A673 (cell line): ENCODE data around the gene RRP8. TPM values are rescaled to one million over a fixed set of nuclear protein-coding genes. Genes with fewer than 3 reads are reported as not detected.

ENCODE experiments used
- BruUV-seq: library from RNA; stranded (reverse); fragments of 400-500 nt; replicated peaks from 2 replicates; lab custom pipeline; 2021; lab: Mats Ljungman, UMichigan
- CTCF ChIA-PET: fragments of 300-600 bp; sonication (Branson Sonifier 250); formaldehyde crosslinking; loops from one replicate; lab custom pipeline; 2022; ENCODE audit warnings: antibody characterized with exemption; lab: Charles Lee
- POLR2A ChIA-PET: fragments of 300-600 bp; sonication (Branson Sonifier 250); formaldehyde crosslinking; loops from one replicate; lab custom pipeline; 2022; ENCODE audit warnings: antibody characterized with exemption; ENCODE audit not compliant: low non-redundant PET; lab: Charles Lee
- DNase-seq: peaks from one replicate; pipeline ENCODE4 v3.0.0-alpha.2; 2015; ENCODE audit warnings: low spot score
- H3K27ac ChIP-seq: fragments of 200-600 bp; sonication (generic); 2 replicates; pipeline ENCODE4 v1.5.1; 2016; ENCODE audit warnings: mixed run types, low read depth, mild to moderate bottlenecking, mixed read lengths, antibody characterized with exemption, low read length; ENCODE audit not compliant: poor library complexity, severe bottlenecking
- H3K27me3 ChIP-seq: fragments of 200-600 bp; sonication (generic); replicated peaks from 2 replicates; pipeline ENCODE4 v1.6.1; 2017; ENCODE audit warnings: mixed run types, low read depth, mild to moderate bottlenecking, mixed read lengths, antibody characterized with exemption, low read length; ENCODE audit not compliant: insufficient read depth, poor library complexity
- H3K36me3 ChIP-seq: fragments of 200-600 bp; sonication (generic); 2 replicates; pipeline ENCODE4 v1.6.1; 2016; ENCODE audit warnings: mixed run types, mild to moderate bottlenecking, mixed read lengths, antibody characterized with exemption, low read length; ENCODE audit not compliant: insufficient read depth, poor library complexity, severe bottlenecking
- H3K4me1 ChIP-seq: fragments of 200-600 bp; sonication (generic); 2 replicates; pipeline ENCODE4 v1.6.1; 2017; ENCODE audit warnings: mixed run types, mild to moderate bottlenecking, mixed read lengths, antibody characterized with exemption, low read length; ENCODE audit not compliant: insufficient read depth, poor library complexity, severe bottlenecking
- H3K4me3 ChIP-seq: fragments of 200-600 bp; sonication (generic); 2 replicates; pipeline ENCODE4 v1.5.1; 2016; ENCODE audit warnings: low read depth, mixed run types, mild to moderate bottlenecking, mixed read lengths, low read length; ENCODE audit not compliant: poor library complexity, severe bottlenecking
- H3K9me3 ChIP-seq: fragments of 200-600 bp; sonication (generic); 2 replicates; pipeline ENCODE4 v1.6.1; 2016; ENCODE audit warnings: mixed run types, low read depth, mild to moderate bottlenecking, mixed read lengths, antibody characterized with exemption, low read length; ENCODE audit not compliant: poor library complexity, severe bottlenecking
- CTCF ChIP-seq: fragments of 300-800, 200-600 bp; sonication (generic); conservative IDR thresholded peaks from 2 replicates; pipeline ENCODE4 v1.5.1; 2017; ENCODE audit warnings: low read depth, mild to moderate bottlenecking, antibody characterized with exemption, low read length, moderate library complexity, mixed read lengths
- EZH2 ChIP-seq: fragments of 200-600 bp; sonication (generic); IDR thresholded peaks from 2 replicates; pipeline ENCODE4 v1.6.1; 2017; ENCODE audit warnings: borderline replicate concordance, low read depth, mild to moderate bottlenecking, mixed read lengths, antibody characterized with exemption, low read length; ENCODE audit not compliant: poor library complexity, severe bottlenecking
- intact Hi-C: fragments of 100-400 bp; cut with micrococcal nuclease; formaldehyde crosslinking; loops from one replicate; pipeline ENCODE4 v1.10.0; 2022; ENCODE audit not compliant: unreplicated experiment
- total RNA-seq: library from RNA; stranded (reverse); gene quantifications from 2 replicates; pipeline ENCODE4 v1.2.3, GENCODE V29; 2021

Gene RRP8
- total RNA-seq, 1 experiment from 2014 or later: 21.6 TPM

- Histone ChIP-seq H3K4me3 (no peak overlapping the region), H3K27me3 (no peaks in the 10 kb centered on the region), H3K4me1 (peaks cover 14% of the 10 kb centered on the region), H3K27ac (no peak overlapping the region), H3K9me3 (no peaks in the 10 kb centered on the region), H3K36me3 (peaks cover 36% of the 10 kb centered on the region)
- CTCF ChIA-PET: no interaction called here
- intact Hi-C loops: loop anchor here (5.0 to 10.0 kb wide), 2 partner anchors 127 to 225 kb away; partner anchors contain the start of genes ARFIP2 and TIMM10B
- POLR2A ChIA-PET: no interaction called here
- no peak for DNase-seq
- BruUV-seq: no TSS peak
- no peak for TF ChIP-seq EZH2
- TF ChIP-seq CTCF: no peak
These were observed 6.1 kb upstream of the RRP8 start for GRCh38 chr11:6609502-6610015.

GRCh38 chr11:6608726-6609501, 5.5 kb upstream of the RRP8 start:
- Histone ChIP-seq H3K27ac (no peak overlapping the region), H3K36me3 (peaks cover 36% of the 10 kb centered on the region), H3K9me3 (no peaks in the 10 kb centered on the region), H3K4me3 (no peak overlapping the region), H3K4me1 (peaks cover 14% of the 10 kb centered on the region), H3K27me3 (no peaks in the 10 kb centered on the region)
- TF ChIP-seq EZH2: no peak
- no peak for TF ChIP-seq CTCF
- ChIA-PET CTCF (no interaction called here), POLR2A (no interaction called here)
- no TSS peak for BruUV-seq
- intact Hi-C loops: loop anchor here (5.0 kb wide), 1 partner anchor 127 kb away; the partner anchor contains the start of genes ARFIP2 and TIMM10B
- no peak for DNase-seq

GRCh38 chr11:6608011-6608410, 4.6 kb upstream of the RRP8 start:
- Histone ChIP-seq H3K9me3 (no peaks in the 10 kb centered on the region), H3K4me1 (peaks cover 14% of the 10 kb centered on the region), H3K4me3 (no peak overlapping the region), H3K27ac (no peak overlapping the region), H3K27me3 (no peaks in the 10 kb centered on the region), H3K36me3 (peaks cover 36% of the 10 kb centered on the region)
- ChIA-PET CTCF (no interaction called here), POLR2A (no interaction called here)
- DNase-seq: no peak
- TF ChIP-seq EZH2: no peak
- TF ChIP-seq CTCF: no peak
- no TSS peak for BruUV-seq
- intact Hi-C loops: loop anchor here (5.0 kb wide), 1 partner anchor 126 kb away; the partner anchor contains the start of genes ARFIP2 and TIMM10B
